Spleen (tissue), 7 donors: Measurements from ENCODE around the gene RUVBL1.

ENCODE experiments used
- CTCF ChIP-seq, 11 experiments: fragments of 200-600 bp in 7 of 11; fragments of 450-650 bp in 4 of 11; sonication (generic) in 4 of 11; IDR thresholded peaks in 8 of 11; conservative IDR thresholded peaks in 3 of 11; 1 replicate in 7 of 11; 2 replicates in 4 of 11; pipeline versions ENCODE4 v1.4.0 to v1.8.0; 2016 to 2021; ENCODE audit warnings: antibody characterized with exemption in 11 of 11, inconsistent platforms in 4 of 11, mild to moderate bottlenecking in 1 of 11
- POLR2A ChIP-seq, 3 donors: fragments of 450-650 bp; IDR thresholded peaks; one replicate each; pipeline ENCODE4 v1.5.1; 2017; ENCODE audit warnings: antibody characterized with exemption in 3 of 3, mild to moderate bottlenecking in 1 of 3
- POLR2AphosphoS5 ChIP-seq, 3 donors: sonication (generic); formaldehyde crosslinking; IDR thresholded peaks; one replicate each; pipeline ENCODE4 v1.5.1; 2017; ENCODE audit warnings: antibody characterized with exemption in 3 of 3
- donor health status: DM: no; HTN: no; CAD: no; lungs with moderate emphysema.
- donor health status: DM: no; HTN: no; CAD: no.
- donor health status: DM: no; HTN: no; CAD: no.

GRCh38 chr3:128112357-128112968 lies 11.1 kb downstream of the RUVBL1 start:
- TF ChIP-seq POLR2AphosphoS5 (IDR thresholded peaks at IDR 0.05) (no peak), CTCF (IDR thresholded peaks at IDR 0.05 in 8 of 11, conservative IDR thresholded peaks at IDR 0.05 in 3 of 11) (no peak), POLR2A (IDR thresholded peaks at IDR 0.05) (no peak)
